Breast epithelium (tissue), 3 donors: ENCODE data around the gene BTRC.

ENCODE experiments used
- CTCF ChIP-seq, 3 donors: fragments of 450-650 bp; IDR thresholded peaks; one replicate each; pipeline ENCODE4 v1.5.1; 2016 to 2017; ENCODE audit warnings: antibody characterized with exemption in 3 of 3, mild to moderate bottlenecking in 3 of 3, moderate library complexity in 3 of 3
- POLR2A ChIP-seq: fragments of 450-650 bp; IDR thresholded peaks from one replicate; pipeline ENCODE4 v1.6.1; 2016; ENCODE audit warnings: antibody characterized with exemption, mild to moderate bottlenecking, moderate library complexity
- POLR2AphosphoS5 ChIP-seq, 3 donors: sonication (generic); formaldehyde crosslinking; IDR thresholded peaks; one replicate each; pipeline ENCODE4 v1.6.1; 2017; ENCODE audit warnings: antibody characterized with exemption in 3 of 3

GRCh38 chr10:101357958-101358357 is 4.0 kb downstream of the BTRC start:
- no peak for TF ChIP-seq CTCF (IDR thresholded peaks at IDR 0.05)
- no peak for TF ChIP-seq POLR2A
- no peak for TF ChIP-seq POLR2AphosphoS5 (IDR thresholded peaks at IDR 0.05)
